Ovary (tissue), 9 donors: ENCODE results near the gene CFAP69. TPM values are rescaled to one million over a fixed set of nuclear protein-coding genes. Genes with fewer than 3 reads are reported as not detected.

ENCODE experiments used
- DNase-seq, 5 donors: peaks; one replicate each; pipeline ENCODE4 v3.0.0-alpha.2; 2019 to 2020
- H3K27ac ChIP-seq, 2 donors: fragments of 200-600 bp; one replicate each; pipeline versions ENCODE4 v1.5.1 to v1.8.0; 2019 to 2022
- H3K27me3 ChIP-seq: fragments of 200-600 bp; one replicate; pipeline ENCODE4 v1.8.0; 2022
- H3K36me3 ChIP-seq: fragments of 200-600 bp; sonication (generic); one replicate; pipeline ENCODE4 v1.5.1; 2019
- H3K4me1 ChIP-seq: one replicate; pipeline ENCODE4 v1.8.1; 2013; ENCODE audit warnings: mild to moderate bottlenecking, moderate library complexity; ENCODE audit not compliant: insufficient read depth
- H3K4me3 ChIP-seq: fragments of 200-600 bp; sonication (generic); one replicate; pipeline ENCODE4 v1.5.1; 2017
- H3K9me3 ChIP-seq, 2 donors: fragments of 200-600 bp in 1 of 2; sonication (generic) in 1 of 2; one replicate each; pipeline versions ENCODE4 v1.5.1 to v1.8.1; 2013 to 2019; ENCODE audit warnings: mild to moderate bottlenecking in 1 of 2, moderate library complexity in 1 of 2
- EP300 ChIP-seq: sonication (generic); formaldehyde crosslinking; IDR thresholded peaks from one replicate; pipeline ENCODE4 v1.6.1; 2017; ENCODE audit warnings: antibody characterized with exemption
- POLR2A ChIP-seq: fragments of 450-650 bp; IDR thresholded peaks from one replicate; pipeline ENCODE4 v1.6.1; 2017; ENCODE audit warnings: antibody characterized with exemption, mild to moderate bottlenecking, moderate library complexity
- WGBS, 3 donors: extraction: QIAGEN DNeasy Blood & Tissue Kit in 1 of 3; methylation state at CpG; one replicate each; pipeline versions ENCODE4 v1.1.5 to v1.1.7; 2013 to 2017; 5-methylcytosine and 5-hydroxymethylcytosine counted together
- intact Hi-C, 4 donors: fragments of 100-400 bp; cut with DNase I; formaldehyde crosslinking; loops; one replicate each; pipeline versions ENCODE4 v1.11.0 to v1.15.1; 2022 to 2023
- polyA plus RNA-seq, 2 donors: library from polyadenylated mRNA; stranded (reverse); fragments of 200-250 nt in 1 of 2; fragments of 350-450 nt in 1 of 2; fragmentation: Illumina TruSeq in 1 of 2; extraction: RNeasy Lipid Tissue Mini Kit (QIAGEN cat#74804) in 1 of 2; gene quantifications; one replicate each; pipeline ENCODE4 v1.2.3, GENCODE V29; 2013 to 2014
- total RNA-seq, 7 donors: library from RNA; depleted of rRNA in 2 of 7; stranded (reverse); fragments of >200 nt in 2 of 7; fragmentation: NEBNext Ultra II Directional in 3 of 7; extraction: Animal tissue kit (Norgen Biotek cat#: 25700) in 3 of 7; gene quantifications; one replicate each; pipeline versions ENCODE4 v1.1.0 to v1.2.4, GENCODE V29; 2016 to 2023
- TF ChIP-seq, protein P1 (sequence below), 3 donors: fragments of 450-650 bp in 2 of 3; fragments of 200-600 bp in 1 of 3; IDR thresholded peaks; one replicate each; pipeline versions ENCODE4 v1.5.1 to v1.8.0; 2016 to 2022; ENCODE audit warnings: antibody characterized with exemption in 3 of 3, mild to moderate bottlenecking in 1 of 3
- donor health status: DM: no; HTN: no; CAD: no; lungs with moderate emphysema.
- donor health status: DM: no; HTN: no; CAD: no.
- donor health status: Bipolar disorder and iron deficiency.
- donor health status: DM: yes; HTN: yes; CAD: no.
- donor health status: DM: no; HTN: no; CAD: no.
- donor health status: DM: yes; HTN: yes; CAD: no.

The CFAP69 gene
- total and polyA plus RNA-seq, 9 donors, result 3.1 to 37.9 (median 10.6) TPM

GRCh38 chr7:90212149-90212495 is 32.9 kb upstream of the CFAP69 start:
- TF ChIP-seq EP300 (no peak), POLR2A (no peak)
- TF ChIP-seq, protein P1, sequence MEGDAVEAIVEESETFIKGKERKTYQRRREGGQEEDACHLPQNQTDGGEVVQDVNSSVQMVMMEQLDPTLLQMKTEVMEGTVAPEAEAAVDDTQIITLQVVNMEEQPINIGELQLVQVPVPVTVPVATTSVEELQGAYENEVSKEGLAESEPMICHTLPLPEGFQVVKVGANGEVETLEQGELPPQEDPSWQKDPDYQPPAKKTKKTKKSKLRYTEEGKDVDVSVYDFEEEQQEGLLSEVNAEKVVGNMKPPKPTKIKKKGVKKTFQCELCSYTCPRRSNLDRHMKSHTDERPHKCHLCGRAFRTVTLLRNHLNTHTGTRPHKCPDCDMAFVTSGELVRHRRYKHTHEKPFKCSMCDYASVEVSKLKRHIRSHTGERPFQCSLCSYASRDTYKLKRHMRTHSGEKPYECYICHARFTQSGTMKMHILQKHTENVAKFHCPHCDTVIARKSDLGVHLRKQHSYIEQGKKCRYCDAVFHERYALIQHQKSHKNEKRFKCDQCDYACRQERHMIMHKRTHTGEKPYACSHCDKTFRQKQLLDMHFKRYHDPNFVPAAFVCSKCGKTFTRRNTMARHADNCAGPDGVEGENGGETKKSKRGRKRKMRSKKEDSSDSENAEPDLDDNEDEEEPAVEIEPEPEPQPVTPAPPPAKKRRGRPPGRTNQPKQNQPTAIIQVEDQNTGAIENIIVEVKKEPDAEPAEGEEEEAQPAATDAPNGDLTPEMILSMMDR (IDR thresholded peaks at IDR 0.05), result no peak
- no peaks in the 10 kb centered on the region for H3K36me3 ChIP-seq
- peaks cover 5% of the 10 kb centered on the region for H3K4me1 ChIP-seq
- H3K4me3 ChIP-seq, result peak overlapping the region; percentile 68
- intact Hi-C loops, result loop anchor here in 1 of 4 donors (10.0 kb wide), 1 partner anchor 57 kb away; the partner anchor contains the start of gene STEAP1
- 4 to 7% (median 5%) methylated on average over 6 of the region's 6 CpGs for WGBS, 3 donors
- H3K9me3 ChIP-seq, result no peaks in the 10 kb centered on the region
- no peak for DNase-seq
- no peaks in the 10 kb centered on the region for H3K27me3 ChIP-seq
- H3K27ac ChIP-seq, result peak overlapping the region; percentile 87 to 93

GRCh38 chr7:90213521-90213920 is 31.5 kb upstream of the CFAP69 start:
- TF ChIP-seq EP300 (no peak), POLR2A (no peak)
- TF ChIP-seq, protein P1 (IDR thresholded peaks at IDR 0.05), result no peak
- H3K27me3 ChIP-seq, result no peaks in the 10 kb centered on the region
- H3K4me1 ChIP-seq, result peaks cover 5% of the 10 kb centered on the region
- H3K4me3 ChIP-seq, result no peak overlapping the region
- H3K9me3 ChIP-seq, result no peaks in the 10 kb centered on the region
- intact Hi-C loops, result loop anchor here in 1 of 4 donors (10.0 kb wide), 1 partner anchor 59 kb away; the partner anchor contains the start of gene STEAP1
- no peak overlapping the region for H3K27ac ChIP-seq
- 43 to 57% (median 55%) methylated on average over 2 of the region's 2 CpGs for WGBS, 3 donors
- H3K36me3 ChIP-seq, result no peaks in the 10 kb centered on the region
- no peak for DNase-seq

DNA sequence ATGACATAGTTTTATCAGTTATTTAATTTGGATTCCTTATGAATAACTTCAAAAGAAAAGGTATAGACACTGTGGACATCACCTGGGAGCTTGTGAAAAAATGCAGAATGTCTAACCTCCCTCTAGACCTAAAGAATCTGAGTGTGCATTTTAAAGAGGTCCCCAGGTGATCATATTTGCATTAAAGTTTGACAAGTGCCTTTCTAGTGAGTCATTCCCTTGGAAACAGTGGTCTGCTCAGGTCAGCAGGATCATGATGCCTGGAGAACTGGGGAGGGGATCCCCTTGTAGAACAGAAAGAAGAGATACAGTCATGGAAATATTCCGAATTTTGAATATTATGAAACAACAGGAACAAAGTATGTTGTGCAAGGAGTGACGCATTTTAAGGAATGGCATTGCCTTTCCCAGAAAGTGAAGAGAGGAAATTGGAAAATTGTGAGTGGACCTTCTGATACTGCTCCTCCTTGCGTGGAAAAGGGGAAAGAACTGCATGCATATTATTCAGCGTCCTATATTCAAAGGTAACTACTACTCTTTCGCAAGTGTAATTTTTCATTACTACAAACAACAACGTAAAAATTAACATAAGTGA is 28.8 kb upstream of the CFAP69 start:
- TF ChIP-seq EP300 (no peak), POLR2A (no peak)
- TF ChIP-seq, protein P1 (IDR thresholded peaks at IDR 0.05), result no peak
- WGBS, 3 donors, result 75 to 92% (median 87%) methylated on average over 6 of the region's 6 CpGs
- no peak overlapping the region for H3K4me3 ChIP-seq
- H3K27me3 ChIP-seq, result no peaks in the 10 kb centered on the region
- H3K9me3 ChIP-seq, result no peaks in the 10 kb centered on the region
- no peaks in the 10 kb centered on the region for H3K36me3 ChIP-seq
- no peaks in the 10 kb centered on the region for H3K4me1 ChIP-seq
- H3K27ac ChIP-seq, result no peak overlapping the region
- intact Hi-C loops, result loop anchor here in 1 of 4 donors (10.0 kb wide), 1 partner anchor 61 kb away; the partner anchor contains the start of gene STEAP1
- no peak for DNase-seq

GRCh38 chr7:90216771-90217170 is 28.2 kb upstream of the CFAP69 start:
- Histone ChIP-seq H3K4me1 (no peaks in the 10 kb centered on the region), H3K4me3 (no peak overlapping the region), H3K36me3 (no peaks in the 10 kb centered on the region), H3K27me3 (no peaks in the 10 kb centered on the region), H3K9me3 (no peaks in the 10 kb centered on the region), H3K27ac (no peak overlapping the region)
- WGBS, 3 donors, result 80 to 92% (median 87%) methylated on average over 2 of the region's 2 CpGs
- intact Hi-C loops, result loop anchor here in 1 of 4 donors (10.0 kb wide), 1 partner anchor 62 kb away; the partner anchor contains the start of gene STEAP1
- DNase-seq, result peak in 1 of 5 donors; percentile 21
- no peak for TF ChIP-seq EP300
- TF ChIP-seq, protein P1 (IDR thresholded peaks at IDR 0.05), result no peak
- no peak for TF ChIP-seq POLR2A
